Measurements from ENCODE around the gene CFAP70. TPM values are rescaled to one million over a fixed set of nuclear protein-coding genes. Genes with fewer than 3 reads are reported as not detected.
A peak's percentile ranks its signal among the peaks of the same experiment; 100 is the strongest.

The CFAP70 gene
- polyA plus RNA-seq, 1 donor: 5.3 TPM

GRCh38 chr10:73388228-73388627 lies 29.6 kb upstream of the CFAP70 start:
- Histone ChIP-seq H3K27ac (ENCODE audit: low read length) (no peak overlapping the region), H3K4me1 (ENCODE audit: control insufficient read depth, insufficient read depth, low read length) (no peaks in the 10 kb centered on the region), H3K4me3 (ENCODE audit: low read length) (no peak overlapping the region), H3K36me3 (ENCODE audit: control insufficient read depth, insufficient read depth, low read length) (peaks cover 50% of the 10 kb centered on the region), H3K9me3 (ENCODE audit: control insufficient read depth, low read depth, low read length) (no peaks in the 10 kb centered on the region), H3K27me3 (ENCODE audit: control insufficient read depth, insufficient read depth, low read length) (no peaks in the 10 kb centered on the region)
- DNase-seq: no peak
- 100% methylated on average over 2 of the region's 4 CpGs for WGBS (ENCODE audit: insufficient coverage, low lambda C conversion rate)

- H3K27ac ChIP-seq (ENCODE audit: low read length): no peak overlapping the region
- WGBS (ENCODE audit: insufficient coverage, low lambda C conversion rate): 100% methylated on average over 2 of the region's 7 CpGs
- no peak overlapping the region for H3K4me3 ChIP-seq (ENCODE audit: low read length)
These were observed 27.9 kb upstream of the CFAP70 start for GRCh38 chr10:73386583-73386982.

GRCh38 chr10:73379064-73379748 lies 20.5 kb upstream of the CFAP70 start:
- H3K27me3 ChIP-seq (ENCODE audit: control insufficient read depth, insufficient read depth, low read length): no peaks in the 10 kb centered on the region
- H3K36me3 ChIP-seq (ENCODE audit: control insufficient read depth, insufficient read depth, low read length): peaks cover 49% of the 10 kb centered on the region
- H3K4me3 ChIP-seq (ENCODE audit: low read length): no peak overlapping the region
- DNase-seq: no peak
- H3K9me3 ChIP-seq (ENCODE audit: control insufficient read depth, low read depth, low read length): no peaks in the 10 kb centered on the region
- WGBS (ENCODE audit: insufficient coverage, low lambda C conversion rate): no CpG with 5 or more reads among the region's 1 CpG
- no peaks in the 10 kb centered on the region for H3K4me1 ChIP-seq (ENCODE audit: control insufficient read depth, insufficient read depth, low read length)
- H3K27ac ChIP-seq (ENCODE audit: low read length): no peak overlapping the region

More at GRCh38 chr10:73386583-73386982, 27.9 kb upstream of the CFAP70 start:
- DNase-seq: no peak
- no peaks in the 10 kb centered on the region for H3K4me1 ChIP-seq (ENCODE audit: control insufficient read depth, insufficient read depth, low read length)
- peaks cover 63% of the 10 kb centered on the region for H3K36me3 ChIP-seq (ENCODE audit: control insufficient read depth, insufficient read depth, low read length)
- no peaks in the 10 kb centered on the region for H3K9me3 ChIP-seq (ENCODE audit: control insufficient read depth, low read depth, low read length)
- no peaks in the 10 kb centered on the region for H3K27me3 ChIP-seq (ENCODE audit: control insufficient read depth, insufficient read depth, low read length)

GRCh38 chr10:73376679-73377078 lies 18.0 kb upstream of the CFAP70 start:
- no peak overlapping the region for H3K27ac ChIP-seq (ENCODE audit: low read length)
- no peak overlapping the region for H3K4me3 ChIP-seq (ENCODE audit: low read length)
- H3K36me3 ChIP-seq (ENCODE audit: control insufficient read depth, insufficient read depth, low read length): peaks cover 33% of the 10 kb centered on the region
- H3K4me1 ChIP-seq (ENCODE audit: control insufficient read depth, insufficient read depth, low read length): no peaks in the 10 kb centered on the region
- H3K27me3 ChIP-seq (ENCODE audit: control insufficient read depth, insufficient read depth, low read length): no peaks in the 10 kb centered on the region
- H3K9me3 ChIP-seq (ENCODE audit: control insufficient read depth, low read depth, low read length): no peaks in the 10 kb centered on the region
- DNase-seq: no peak
- WGBS (ENCODE audit: insufficient coverage, low lambda C conversion rate): 80% methylated on average over 1 of the region's 3 CpGs

GRCh38 chr10:73368238-73368637 lies 9.6 kb upstream of the CFAP70 start:
- peaks cover 12% of the 10 kb centered on the region for H3K36me3 ChIP-seq (ENCODE audit: control insufficient read depth, insufficient read depth, low read length)
- WGBS (ENCODE audit: insufficient coverage, low lambda C conversion rate): 100% methylated on average over 1 of the region's 4 CpGs

GRCh38 chr10:73366381-73367298 lies 8.0 kb upstream of the CFAP70 start:
- Histone ChIP-seq H3K4me3 (ENCODE audit: low read length) (no peak overlapping the region), H3K36me3 (ENCODE audit: control insufficient read depth, insufficient read depth, low read length) (peaks cover 12% of the 10 kb centered on the region), H3K27ac (ENCODE audit: low read length) (no peak overlapping the region), H3K27me3 (ENCODE audit: control insufficient read depth, insufficient read depth, low read length) (no peaks in the 10 kb centered on the region), H3K9me3 (ENCODE audit: control insufficient read depth, low read depth, low read length) (no peaks in the 10 kb centered on the region), H3K4me1 (ENCODE audit: control insufficient read depth, insufficient read depth, low read length) (no peaks in the 10 kb centered on the region)
- DNase-seq: no peak
- 100% methylated on average over 2 of the region's 6 CpGs for WGBS (ENCODE audit: insufficient coverage, low lambda C conversion rate)

More at GRCh38 chr10:73368238-73368637, 9.6 kb upstream of the CFAP70 start:
- H3K27me3 ChIP-seq (ENCODE audit: control insufficient read depth, insufficient read depth, low read length): no peaks in the 10 kb centered on the region
- no peaks in the 10 kb centered on the region for H3K9me3 ChIP-seq (ENCODE audit: control insufficient read depth, low read depth, low read length)
- H3K4me3 ChIP-seq (ENCODE audit: low read length): no peak overlapping the region
- H3K4me1 ChIP-seq (ENCODE audit: control insufficient read depth, insufficient read depth, low read length): no peaks in the 10 kb centered on the region
- no peak overlapping the region for H3K27ac ChIP-seq (ENCODE audit: low read length)
- DNase-seq: no peak

- no peak for DNase-seq
- H3K9me3 ChIP-seq (ENCODE audit: control insufficient read depth, low read depth, low read length): no peaks in the 10 kb centered on the region
- H3K27me3 ChIP-seq (ENCODE audit: control insufficient read depth, insufficient read depth, low read length): no peaks in the 10 kb centered on the region
- WGBS (ENCODE audit: insufficient coverage, low lambda C conversion rate): no CpG with 5 or more reads among the region's 3 CpGs
- H3K4me3 ChIP-seq (ENCODE audit: low read length): no peak overlapping the region
- peaks cover 12% of the 10 kb centered on the region for H3K36me3 ChIP-seq (ENCODE audit: control insufficient read depth, insufficient read depth, low read length)
- H3K4me1 ChIP-seq (ENCODE audit: control insufficient read depth, insufficient read depth, low read length): no peaks in the 10 kb centered on the region
- H3K27ac ChIP-seq (ENCODE audit: low read length): no peak overlapping the region
These were observed 6.3 kb upstream of the CFAP70 start for GRCh38 chr10:73364964-73365363.

- 100% methylated on average over 3 of the region's 8 CpGs for WGBS (ENCODE audit: insufficient coverage, low lambda C conversion rate)
- Histone ChIP-seq H3K36me3 (ENCODE audit: control insufficient read depth, insufficient read depth, low read length) (no peaks in the 10 kb centered on the region), H3K27me3 (ENCODE audit: control insufficient read depth, insufficient read depth, low read length) (no peaks in the 10 kb centered on the region), H3K4me3 (ENCODE audit: low read length) (no peak overlapping the region), H3K9me3 (ENCODE audit: control insufficient read depth, low read depth, low read length) (no peaks in the 10 kb centered on the region), H3K4me1 (ENCODE audit: control insufficient read depth, insufficient read depth, low read length) (peaks cover 3% of the 10 kb centered on the region), H3K27ac (ENCODE audit: low read length) (no peak overlapping the region)
- DNase-seq: no peak
These were observed 828 bp upstream of the CFAP70 start for GRCh38 chr10:73359492-73359891.

GRCh38 chr10:73357821-73358220 lies 843 bp downstream of the CFAP70 start:
- WGBS (ENCODE audit: insufficient coverage, low lambda C conversion rate): no CpG with 5 or more reads among the region's 5 CpGs
- Histone ChIP-seq H3K4me1 (ENCODE audit: control insufficient read depth, insufficient read depth, low read length) (peaks cover 3% of the 10 kb centered on the region), H3K27me3 (ENCODE audit: control insufficient read depth, insufficient read depth, low read length) (no peaks in the 10 kb centered on the region), H3K4me3 (ENCODE audit: low read length) (peak overlapping the region; percentile 62), H3K27ac (ENCODE audit: low read length) (peak overlapping the region; percentile 31), H3K36me3 (ENCODE audit: control insufficient read depth, insufficient read depth, low read length) (no peaks in the 10 kb centered on the region), H3K9me3 (ENCODE audit: control insufficient read depth, low read depth, low read length) (no peaks in the 10 kb centered on the region)
- DNase-seq: no peak

GRCh38 chr10:73357166-73357565 lies 1.5 kb downstream of the CFAP70 start:
- Histone ChIP-seq H3K4me3 (ENCODE audit: low read length) (no peak overlapping the region), H3K9me3 (ENCODE audit: control insufficient read depth, low read depth, low read length) (no peaks in the 10 kb centered on the region), H3K36me3 (ENCODE audit: control insufficient read depth, insufficient read depth, low read length) (no peaks in the 10 kb centered on the region), H3K27me3 (ENCODE audit: control insufficient read depth, insufficient read depth, low read length) (no peaks in the 10 kb centered on the region), H3K27ac (ENCODE audit: low read length) (no peak overlapping the region), H3K4me1 (ENCODE audit: control insufficient read depth, insufficient read depth, low read length) (peaks cover 3% of the 10 kb centered on the region)
- DNase-seq: no peak
- WGBS (ENCODE audit: insufficient coverage, low lambda C conversion rate): no CpG with 5 or more reads among the region's 4 CpGs

Measured in large intestine (tissue), 3 donors.